Stimulated activated CD4-positive, alpha-beta T cell treated with anti-CD3 and anti-CD28 coated beads, TNF-alpha, amount 100 ng/mL, for 1 hour (primary cell): ENCODE measurements around the gene PRPF38A.
A peak's percentile ranks its signal among the peaks of the same experiment; 100 is the strongest.

Experiments
- DNase-seq, 3 donors: peaks; one replicate each; pipeline ENCODE4 v3.0.0-alpha.2; 2020; ENCODE audit warnings: low read depth in 3 of 3, low spot score in 1 of 3

PRPF38A gene

DNA sequence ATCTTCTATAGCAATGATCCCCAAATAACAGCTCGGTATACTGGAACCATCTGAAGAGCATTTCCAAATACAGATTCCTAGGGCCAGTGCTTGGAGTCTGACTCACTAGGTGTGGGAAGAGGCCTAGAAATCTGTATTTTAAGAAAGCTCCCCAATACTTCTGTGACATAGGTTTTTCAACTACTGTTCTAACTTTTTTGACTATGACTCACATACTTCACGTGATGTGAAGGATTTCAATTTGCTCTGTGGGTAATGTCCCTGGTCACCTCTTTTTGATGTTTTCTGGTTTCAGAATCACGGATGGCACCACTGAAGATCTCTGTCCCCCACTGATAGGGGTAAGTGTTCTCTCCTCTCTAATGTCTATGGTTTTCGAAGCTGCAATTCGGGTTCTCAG, 11.2 kb upstream of the PRPF38A start:
- no peak for DNase-seq

DNA sequence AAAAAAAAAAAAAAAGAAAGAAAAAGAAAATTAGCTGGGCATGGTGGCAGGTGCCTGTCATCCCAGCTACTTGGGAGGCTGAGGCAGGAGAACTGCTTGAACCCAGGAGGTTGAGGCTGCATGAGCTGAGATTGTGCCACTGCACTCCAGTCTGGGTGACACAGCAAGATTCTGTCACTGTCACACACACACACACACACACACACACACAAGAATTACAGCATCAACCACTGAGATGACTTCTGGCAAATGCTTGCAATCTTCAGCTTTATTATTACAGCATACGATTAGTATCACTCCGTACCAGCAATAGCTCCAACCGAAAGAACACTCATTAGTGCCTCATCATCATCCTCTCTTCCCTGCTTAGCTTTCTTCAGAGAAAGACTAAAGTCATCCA, 4.8 kb upstream of the PRPF38A start:
- DNase-seq: no peak

DNA sequence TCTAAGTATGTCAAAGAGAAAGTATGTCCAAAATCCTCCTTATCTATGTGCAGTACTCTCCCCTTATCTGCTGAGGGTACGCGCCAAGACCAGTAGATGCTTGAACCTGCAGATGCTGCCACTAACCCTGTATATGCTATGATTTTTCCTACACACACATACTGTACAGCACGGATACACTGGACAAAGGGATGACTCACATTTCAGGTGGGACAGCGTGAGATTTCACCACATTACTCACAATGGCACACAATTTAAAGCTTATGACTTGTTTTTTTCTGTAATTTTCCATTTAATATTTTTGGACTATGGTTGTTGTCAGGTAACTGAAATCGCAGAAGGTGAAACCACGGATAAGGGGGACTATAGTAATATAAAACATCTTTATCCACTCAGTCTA, 4.3 kb upstream of the PRPF38A start:
- no peak for DNase-seq

DNA sequence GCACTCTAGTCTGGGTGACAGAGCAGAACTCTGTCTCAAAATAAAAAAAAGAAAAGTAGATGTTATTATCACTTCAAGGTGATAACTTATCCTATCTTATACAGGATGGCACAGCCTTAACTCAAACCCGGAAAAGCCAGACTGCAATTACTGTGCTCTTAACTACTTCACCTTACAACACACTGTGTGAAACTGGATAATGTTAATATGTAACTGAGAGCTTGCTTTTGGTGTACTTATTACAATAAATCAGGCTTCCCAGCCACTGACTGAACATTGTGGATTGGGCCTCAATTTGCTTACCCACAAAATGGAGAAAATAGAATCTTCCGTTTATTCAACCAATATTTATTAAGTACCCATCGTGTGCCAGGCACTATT, 1.6 kb upstream of the PRPF38A start:
- no peak for DNase-seq

DNA sequence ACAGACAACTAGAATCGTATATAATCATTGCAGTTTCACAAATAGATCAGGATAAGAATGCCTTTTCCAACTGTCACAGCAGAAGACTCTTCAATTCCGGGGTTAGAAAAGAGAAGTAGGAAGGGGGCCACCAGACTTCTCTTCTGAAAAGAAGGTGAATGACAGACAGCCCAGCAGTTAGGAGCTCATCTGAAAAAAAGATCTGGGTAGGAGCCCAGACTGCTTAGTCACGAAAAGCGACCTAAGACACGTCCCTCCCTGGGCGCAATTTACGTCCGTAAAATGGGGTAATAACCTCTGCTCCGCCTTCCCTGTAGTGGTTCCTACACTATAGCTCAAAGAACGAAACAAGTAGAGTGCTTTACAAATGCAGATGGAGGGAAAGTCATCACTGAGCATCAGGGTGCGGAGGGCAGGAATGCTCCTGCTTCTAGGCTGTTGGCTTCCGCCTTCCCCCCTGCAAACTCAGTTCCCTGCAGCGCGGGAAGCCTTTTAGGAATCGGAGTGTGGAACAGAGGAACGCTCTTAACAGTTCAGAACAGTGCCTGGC, 761 bp upstream of the PRPF38A start:
- peak in 1 of 3 donors; percentile 21 for DNase-seq

DNA sequence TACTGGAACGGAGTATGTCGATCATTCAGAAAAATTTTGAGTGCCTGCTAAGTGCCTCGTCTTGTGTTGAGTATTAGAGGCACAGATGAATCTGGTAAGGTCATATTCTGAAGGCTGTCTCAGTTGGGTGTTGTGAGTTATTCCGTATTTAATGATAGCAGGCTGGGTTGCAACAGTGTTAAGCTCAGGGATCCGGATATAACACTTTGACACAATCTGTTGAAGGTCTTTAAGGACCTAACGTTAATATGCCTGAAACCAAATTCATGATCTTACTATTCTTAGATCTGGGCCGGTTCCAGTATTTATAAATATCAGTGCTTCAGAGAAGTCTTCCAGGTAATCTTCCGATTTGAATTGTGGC, 555 bp downstream of the PRPF38A start:
- DNase-seq: no peak

DNA sequence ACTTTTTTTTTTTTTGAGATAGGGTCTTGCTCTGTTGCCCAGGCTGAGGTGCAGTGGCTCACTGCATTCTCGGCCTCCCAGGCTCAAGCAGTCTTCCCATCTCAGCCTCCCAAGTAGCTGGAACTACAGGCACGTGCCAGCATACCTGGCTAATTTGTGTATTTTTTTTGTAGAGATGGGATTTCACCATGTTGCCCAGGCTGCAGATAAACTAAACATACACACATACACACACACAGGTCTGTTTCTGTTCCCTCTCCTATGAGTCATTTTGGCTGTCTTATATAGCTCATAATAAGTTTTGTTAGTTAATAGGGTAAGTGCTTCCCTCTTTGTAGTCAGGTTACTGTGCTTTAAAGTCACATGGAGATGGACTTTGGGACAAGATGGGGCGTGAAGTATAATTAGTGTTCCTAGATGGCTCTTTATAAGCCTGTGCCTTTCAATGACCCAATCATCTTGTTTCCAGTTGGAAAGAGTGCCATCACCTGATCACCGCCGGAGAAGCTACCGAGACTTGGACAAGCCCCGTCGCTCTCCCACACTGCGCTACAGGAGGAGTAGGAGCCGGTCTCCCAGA, 9.1 kb downstream of the PRPF38A start:
- DNase-seq: no peak

DNA sequence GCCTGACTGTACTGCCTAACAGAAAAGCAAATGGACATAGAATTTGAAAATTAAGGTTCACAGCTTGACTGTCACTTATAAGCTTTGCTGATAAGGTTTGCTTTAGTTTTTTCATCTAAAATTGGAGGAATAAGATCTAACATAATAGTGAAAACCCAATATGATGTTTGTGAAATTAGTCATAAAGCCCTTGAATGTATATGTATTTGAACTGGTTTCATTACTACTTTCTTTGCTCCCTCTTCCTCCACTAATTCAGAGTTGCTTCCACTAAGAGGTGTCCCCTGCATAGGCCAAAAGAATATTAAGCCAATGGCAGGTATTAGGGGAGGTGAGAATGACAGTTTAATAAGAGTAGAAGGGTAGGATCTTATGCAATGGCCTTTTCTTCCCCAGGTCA, 10.5 kb downstream of the PRPF38A start:
- no peak for DNase-seq

DNA sequence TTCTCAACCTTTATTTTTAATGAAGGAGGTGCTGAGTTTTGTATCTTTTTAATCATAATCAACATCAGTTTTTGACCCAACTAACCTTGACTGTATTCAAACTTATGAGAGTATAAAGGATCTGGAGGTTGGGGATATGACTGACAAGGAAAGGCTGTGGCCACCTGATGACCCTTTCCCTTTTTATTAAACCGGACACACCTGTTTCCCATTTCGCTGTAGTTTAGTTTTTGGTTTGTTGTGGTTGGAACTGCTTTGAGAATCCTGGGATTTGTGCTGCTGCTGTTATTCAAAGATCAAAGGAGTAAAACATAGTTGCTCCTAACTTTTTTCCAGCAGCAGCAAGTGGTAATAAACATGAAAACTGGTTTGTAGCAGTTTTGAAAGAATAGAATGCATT, 12.4 kb downstream of the PRPF38A start:
- no peak for DNase-seq

DNA sequence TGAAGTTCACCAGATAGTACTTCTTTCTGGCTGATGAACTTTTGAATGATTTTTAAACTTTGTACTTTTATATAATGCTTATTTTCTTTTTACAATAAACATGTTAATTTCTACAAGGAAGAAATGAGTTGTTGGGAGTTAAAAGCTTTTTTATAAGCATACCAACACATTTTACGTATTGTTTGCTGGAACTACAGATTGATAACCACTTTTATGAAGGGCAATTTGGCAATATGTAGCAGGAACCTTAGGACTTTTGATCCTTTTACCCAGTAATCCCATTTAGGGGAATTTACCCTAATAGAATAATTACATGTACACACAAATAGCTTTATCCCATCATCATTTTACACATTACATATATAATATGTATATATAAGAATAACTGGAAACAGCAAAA, 16.3 kb downstream of the PRPF38A start:
- no peak for DNase-seq

DNA sequence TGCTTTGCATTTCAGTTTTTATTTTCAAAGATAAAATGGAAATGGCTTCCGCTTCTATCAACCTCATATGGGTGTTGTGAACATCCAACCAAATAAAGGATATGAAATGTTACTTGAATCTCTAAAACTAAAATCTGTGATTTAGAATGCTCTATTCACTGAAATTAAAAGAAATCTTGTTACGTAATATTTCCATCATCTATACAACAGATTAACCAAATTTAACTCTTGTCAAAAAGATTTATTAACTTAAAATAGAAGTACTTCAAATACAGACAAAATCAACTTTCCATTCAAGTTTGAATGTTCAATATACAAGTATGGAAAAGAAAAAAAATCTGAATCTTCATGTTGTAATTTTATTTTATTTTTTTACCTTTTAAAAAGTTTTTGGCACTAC, 18.7 kb downstream of the PRPF38A start:
- no peak for DNase-seq

DNA sequence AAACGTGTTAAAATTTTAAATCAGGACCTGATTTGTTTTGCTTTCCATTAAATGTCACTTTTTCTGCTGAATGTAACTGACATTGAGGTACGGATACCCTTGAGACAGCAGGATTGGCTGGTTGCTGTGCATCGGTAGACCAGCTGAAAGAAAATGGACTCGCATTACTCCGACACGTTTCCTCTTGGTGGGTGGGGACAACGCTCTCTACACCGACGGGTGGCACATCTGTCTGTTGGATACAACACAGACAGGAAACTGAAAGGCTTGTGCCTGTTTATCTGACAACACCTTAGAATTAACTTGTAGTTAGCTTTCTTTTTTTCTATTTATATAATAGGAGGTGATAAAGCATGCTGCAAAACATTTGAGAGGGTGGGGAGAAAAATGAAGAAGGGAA, 19.4 kb downstream of the PRPF38A start:
- DNase-seq: peak; percentile 28 to 57 (median 47)

DNA sequence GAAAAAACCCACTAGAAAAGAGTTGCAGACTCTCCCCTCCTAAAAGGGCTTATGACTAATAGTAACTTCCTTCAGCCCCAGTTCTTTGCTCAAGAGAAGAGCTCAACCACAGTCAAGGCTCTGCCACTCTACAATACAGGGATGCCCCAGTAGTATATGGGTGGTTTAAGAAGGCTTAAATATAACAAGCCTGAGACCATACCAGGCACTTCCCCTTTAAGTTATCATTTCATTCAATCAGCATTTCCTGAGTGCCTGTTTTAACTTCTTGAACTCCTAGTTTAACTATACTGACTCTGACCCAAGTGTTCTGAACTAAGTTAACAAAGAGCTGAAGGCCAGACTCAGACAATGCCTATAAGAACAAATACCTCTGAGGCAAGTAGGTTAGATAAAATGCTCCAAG, 19.8 kb downstream of the PRPF38A start:
- no peak for DNase-seq

DNA sequence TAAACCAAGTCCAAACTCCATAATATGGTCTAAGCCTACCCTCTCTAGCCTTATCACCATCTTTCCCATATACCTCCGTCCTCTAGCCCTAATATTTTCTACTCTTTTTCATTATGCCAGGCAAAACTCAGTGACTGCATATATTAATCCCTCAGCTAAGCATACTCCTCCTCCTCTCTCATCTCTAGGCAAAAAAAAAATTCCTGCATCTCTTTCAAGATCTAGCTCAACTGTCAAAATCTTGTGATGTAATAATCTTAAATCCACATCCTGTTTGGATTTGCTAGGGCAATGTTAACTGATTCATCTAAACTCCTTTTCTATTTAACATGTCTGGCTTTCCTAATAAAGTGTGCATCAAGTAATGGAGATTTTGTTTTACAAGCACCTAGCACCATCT, 20.4 kb downstream of the PRPF38A start:
- no peak for DNase-seq

DNA sequence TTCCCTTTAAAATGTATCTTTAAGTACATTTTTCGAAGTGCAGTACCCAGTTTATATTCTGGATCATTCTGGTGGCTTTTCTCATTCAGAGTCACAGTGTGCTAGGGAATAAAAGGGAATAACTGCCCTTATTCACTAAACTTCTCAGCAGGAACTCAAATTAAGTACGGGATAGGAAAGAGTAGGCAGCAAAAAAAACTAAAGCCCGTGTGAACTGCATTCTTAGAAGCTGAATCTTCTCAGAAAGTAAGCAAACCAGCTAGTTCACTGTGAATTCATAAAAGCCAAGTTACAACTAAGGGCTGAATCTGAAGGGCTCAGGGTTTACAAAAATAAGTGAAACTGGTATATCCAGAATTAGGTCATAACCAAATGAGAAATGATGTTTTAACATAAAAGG, 22.0 kb downstream of the PRPF38A start:
- DNase-seq: no peak

DNA sequence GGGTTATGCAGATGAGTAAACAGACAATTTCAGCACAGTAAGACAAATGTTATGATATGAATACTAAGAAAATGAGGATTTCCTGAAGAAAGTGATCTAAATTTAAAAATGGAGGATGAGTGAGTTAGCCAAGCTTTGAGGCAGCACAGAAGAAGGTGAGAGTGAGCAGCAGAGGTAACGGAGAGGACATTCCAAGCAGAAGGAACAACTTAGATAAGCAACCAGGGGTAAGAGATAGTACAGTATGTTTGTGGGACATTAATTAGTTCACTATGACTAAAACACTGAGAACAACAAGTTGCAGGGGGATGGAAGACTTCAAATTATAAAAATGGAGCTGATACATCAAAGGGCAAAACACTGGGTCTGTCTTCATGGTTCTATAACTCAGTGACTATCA, 22.8 kb downstream of the PRPF38A start:
- DNase-seq: no peak

DNA sequence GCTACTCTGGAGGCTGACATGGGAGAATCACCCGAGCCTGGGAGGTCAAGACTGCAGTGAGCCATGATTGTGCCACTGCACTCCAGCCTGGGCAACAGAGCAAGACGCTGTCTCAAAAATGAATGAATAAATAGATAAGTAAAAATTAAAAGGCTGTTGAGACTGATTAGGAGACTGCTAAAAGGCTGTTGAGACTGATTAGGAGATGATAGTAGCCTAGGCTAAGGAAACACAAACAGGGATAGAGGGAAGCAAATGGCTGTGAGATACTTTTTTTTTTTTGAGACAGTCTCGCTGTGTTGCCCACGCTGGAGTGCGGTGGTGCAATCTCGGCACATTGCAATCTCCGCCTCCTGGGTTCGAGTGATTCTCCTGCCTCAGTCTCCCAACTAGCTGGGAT, 28.4 kb downstream of the PRPF38A start:
- no peak for DNase-seq

DNA sequence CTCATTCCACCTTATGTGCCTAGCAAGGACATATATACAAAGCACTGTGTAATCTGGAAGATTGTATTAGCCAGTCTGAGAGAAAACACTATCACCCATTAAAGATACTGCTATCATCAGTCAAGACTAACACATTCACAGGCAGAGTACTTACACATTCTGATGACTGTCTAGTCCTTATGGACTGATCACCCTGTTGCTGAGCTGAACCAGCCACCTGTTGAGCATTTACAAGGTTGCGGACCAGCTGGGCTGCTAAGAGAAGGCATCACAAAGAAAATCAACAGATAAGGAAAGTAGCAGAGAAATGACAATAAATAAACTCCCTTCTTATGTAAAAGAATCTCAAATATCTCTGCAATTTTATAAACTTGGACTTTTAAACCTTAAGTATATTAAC, 30.8 kb downstream of the PRPF38A start:
- DNase-seq: no peak

DNA sequence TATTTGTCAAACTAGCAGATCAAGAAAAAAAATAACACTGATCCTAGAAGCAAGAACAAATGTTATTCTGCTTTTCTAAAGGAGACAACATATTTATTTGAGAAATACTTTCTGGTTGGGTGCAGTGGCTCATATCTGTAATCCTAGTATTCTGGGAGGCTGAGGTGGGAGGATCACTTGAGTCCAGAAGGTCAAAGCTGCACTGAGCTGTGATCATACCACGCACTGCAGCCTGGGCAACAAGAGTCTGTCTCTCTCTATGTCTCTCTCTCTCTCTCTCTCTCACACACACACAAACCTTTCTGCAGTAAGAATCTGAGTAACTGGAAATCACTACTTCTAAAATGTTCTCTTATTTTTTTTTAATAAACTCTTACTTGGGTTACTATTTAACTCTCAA, 31.2 kb downstream of the PRPF38A start:
- DNase-seq: no peak

DNA sequence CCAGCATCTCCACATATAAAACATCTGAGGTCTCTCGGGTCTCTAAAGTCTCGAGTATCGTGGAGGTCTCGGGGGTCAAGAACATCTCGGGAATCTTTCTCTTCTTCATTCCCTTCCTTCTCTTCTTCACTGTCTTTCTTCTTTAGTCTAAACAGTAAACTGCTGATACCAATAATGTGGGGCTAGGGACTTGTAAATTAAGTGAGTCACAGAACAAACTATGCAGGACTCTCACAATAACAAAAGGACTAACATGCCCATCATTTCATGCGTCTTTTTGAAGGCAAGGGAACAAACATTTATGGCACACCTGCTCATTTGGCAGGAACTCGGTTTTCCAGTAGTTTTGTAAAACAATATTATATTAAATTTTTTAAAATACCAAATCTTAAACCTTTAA, 32.4 kb downstream of the PRPF38A start:
- no peak for DNase-seq

DNA sequence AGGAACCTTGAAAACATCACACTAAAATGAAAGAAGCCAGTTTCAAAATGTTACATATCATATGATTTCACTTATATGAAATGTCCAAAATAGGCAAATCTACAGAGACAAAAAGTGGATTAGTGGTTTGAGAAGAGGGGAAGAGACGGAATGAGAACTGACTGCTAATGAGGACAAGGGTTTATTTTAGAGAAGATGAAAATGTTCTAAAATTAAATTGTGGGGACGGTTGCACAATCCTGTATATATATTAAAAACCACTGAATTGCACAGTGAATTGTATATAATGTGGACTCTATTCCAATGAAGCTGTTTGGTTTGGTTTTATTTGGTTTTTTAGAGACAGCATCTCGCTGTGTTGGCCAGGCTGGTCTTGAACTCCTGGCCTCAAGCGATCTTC, 35.6 kb downstream of the PRPF38A start:
- no peak for DNase-seq

DNA sequence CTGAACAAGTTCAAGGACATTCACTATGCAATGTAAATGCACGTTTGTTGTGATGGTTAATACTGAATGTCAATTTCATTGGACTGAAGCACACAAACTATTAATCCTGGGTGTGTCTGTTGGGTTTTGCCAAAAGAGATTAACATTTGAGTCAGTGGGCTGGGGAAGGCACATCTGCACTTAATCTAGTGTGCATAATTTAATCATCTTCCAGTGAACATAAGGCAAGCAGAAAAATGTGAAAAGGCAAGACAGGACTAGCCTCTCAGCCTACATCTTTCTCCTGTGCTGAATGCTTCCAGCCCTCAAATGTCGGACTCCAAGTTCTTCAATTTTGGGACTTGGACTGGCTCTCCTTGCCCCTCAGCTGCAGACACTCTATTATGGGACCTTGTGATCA, 40.1 kb downstream of the PRPF38A start:
- no peak for DNase-seq

DNA sequence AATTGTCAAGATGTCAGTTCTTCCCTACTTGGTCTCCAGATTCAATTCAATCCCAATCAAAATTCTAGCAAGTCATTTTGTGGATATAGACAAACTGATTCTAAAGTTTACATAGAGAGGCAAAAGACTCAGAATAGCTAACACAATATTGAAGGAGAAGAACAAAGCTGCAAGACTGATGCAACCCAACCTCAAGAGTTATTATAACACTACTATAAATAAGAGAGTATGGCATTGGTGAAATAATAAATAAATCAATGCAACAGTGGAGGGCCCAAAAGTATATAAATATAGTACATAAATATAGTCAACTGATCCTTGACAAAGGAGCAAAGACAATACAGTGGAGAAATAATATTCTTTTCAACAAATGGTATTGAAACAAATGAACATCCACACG, 49.7 kb downstream of the PRPF38A start:
- no peak for DNase-seq

DNA sequence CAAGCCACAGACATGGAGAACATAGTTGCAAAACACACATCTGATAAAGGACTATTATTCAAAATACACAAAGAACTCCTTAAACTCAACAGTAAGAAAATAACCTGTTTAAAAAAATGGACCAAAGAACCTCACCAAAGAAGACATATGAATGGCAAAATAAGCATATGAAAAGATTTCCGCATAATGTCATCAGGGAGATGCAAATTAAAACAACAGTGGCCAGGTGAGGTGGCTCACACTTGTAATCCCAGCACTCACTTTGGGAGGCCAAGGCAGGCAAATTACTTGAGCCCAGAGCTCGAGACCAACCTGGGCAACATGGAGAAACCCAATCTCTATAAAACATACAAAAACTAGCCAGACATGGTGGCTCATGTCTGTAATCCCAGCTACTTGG, 50.4 kb downstream of the PRPF38A start:
- DNase-seq: no peak
